Neural cell (in vitro differentiated cells): ENCODE results near the gene CUX1. TPM values are rescaled to one million over a fixed set of nuclear protein-coding genes. Genes with fewer than 3 reads are reported as not detected.

Experiments
- H2AFZ ChIP-seq: fragments of 200-600, 300-800 bp; sonication (generic), shearing (Covaris generic); 2 replicates; pipeline ENCODE4 v1.6.0; 2014; ENCODE audit warnings: low read depth, mild to moderate bottlenecking, antibody characterized with exemption, low read length, moderate library complexity
- H3F3A ChIP-seq: fragments of 200-600 bp; shearing (Covaris generic); 2 replicates; pipeline ENCODE4 v1.6.1; 2016; ENCODE audit warnings: mild to moderate bottlenecking, moderate library complexity, mixed read lengths, antibody characterized with exemption, low read length; ENCODE audit not compliant: insufficient read depth, poor library complexity, severe bottlenecking
- H3K27ac ChIP-seq: fragments of 200-600, 300-800 bp; sonication (generic), shearing (Covaris generic); 2 replicates; pipeline ENCODE4 v1.5.1; 2014; ENCODE audit warnings: mild to moderate bottlenecking, low read length, moderate library complexity
- H3K27me3 ChIP-seq: fragments of 300-800, 200-600 bp; sonication (generic), shearing (Covaris generic); 2 replicates; pipeline ENCODE4 v1.6.0; 2014; ENCODE audit warnings: mild to moderate bottlenecking, low read depth, low read length, moderate library complexity; ENCODE audit not compliant: insufficient read depth
- H3K36me3 ChIP-seq: fragments of 300-800, 200-600 bp; sonication (generic), shearing (Covaris generic); 2 replicates; pipeline ENCODE4 v1.5.1; 2014; ENCODE audit warnings: mild to moderate bottlenecking, antibody characterized with exemption, low read length, moderate library complexity; ENCODE audit not compliant: insufficient read depth
- H3K4me2 ChIP-seq: fragments of 300-800, 200-600 bp; sonication (generic), shearing (Covaris generic); 2 replicates; pipeline ENCODE4 v1.6.0; 2014; ENCODE audit warnings: mild to moderate bottlenecking, low read length
- H3K4me3 ChIP-seq: fragments of 300-800, 200-600 bp; sonication (generic), shearing (Covaris generic); 2 replicates; pipeline ENCODE4 v1.5.1; 2014; ENCODE audit warnings: mild to moderate bottlenecking, low read length, moderate library complexity
- H3K79me2 ChIP-seq: fragments of 200-600 bp; shearing (Covaris generic); replicated peaks from 2 replicates; pipeline ENCODE4 v1.6.0; 2014; ENCODE audit warnings: mild to moderate bottlenecking, low read length, moderate library complexity; ENCODE audit not compliant: insufficient read depth
- H3K9ac ChIP-seq: fragments of 300-800, 200-600 bp; sonication (generic), shearing (Covaris generic); 2 replicates; pipeline ENCODE4 v1.6.1; 2016; ENCODE audit warnings: mild to moderate bottlenecking, low read length, mixed read lengths
- H3K9me2 ChIP-seq: fragments of 200-600 bp; shearing (Covaris generic); 2 replicates; pipeline ENCODE4 v1.6.1; 2016; ENCODE audit warnings: mild to moderate bottlenecking, low read length, mixed read lengths; ENCODE audit not compliant: insufficient read depth
- H3K9me3 ChIP-seq: fragments of 200-600, 300-800 bp; sonication (generic), shearing (Covaris generic); 2 replicates; pipeline ENCODE4 v1.6.1; 2016; ENCODE audit warnings: mild to moderate bottlenecking, mixed run types, low read length, moderate library complexity, mixed read lengths
- H4K20me1 ChIP-seq: fragments of 200-600 bp; shearing (Covaris generic); 2 replicates; pipeline ENCODE4 v1.6.1; 2016; ENCODE audit warnings: mild to moderate bottlenecking, mixed run types; ENCODE audit not compliant: insufficient read depth
- EP300 ChIP-seq: fragments of 450-650 bp; conservative IDR thresholded peaks from 2 replicates; pipeline ENCODE4 v1.6.1; 2014; ENCODE audit warnings: antibody characterized with exemption, mild to moderate bottlenecking, moderate library complexity; ENCODE audit not compliant: poor library complexity, severe bottlenecking
- EZH2 ChIP-seq: fragments of 200-600, 300-800 bp; shearing (Covaris generic), sonication (generic); IDR thresholded peaks from 2 replicates; pipeline ENCODE4 v1.6.1; 2014; ENCODE audit warnings: antibody characterized with exemption, low read length, borderline replicate concordance, mild to moderate bottlenecking; ENCODE audit not compliant: insufficient read depth, poor library complexity, severe bottlenecking
- MXI1 ChIP-seq: fragments of 450-650 bp; conservative IDR thresholded peaks from 2 replicates; pipeline ENCODE4 v1.6.1; 2014; ENCODE audit warnings: antibody characterized with exemption, mild to moderate bottlenecking; ENCODE audit not compliant: poor library complexity, severe bottlenecking
- POLR2AphosphoS5 ChIP-seq: IDR thresholded peaks from 2 replicates; pipeline ENCODE4 v1.6.1; 2012
- RAD21 ChIP-seq: fragments of 450-650 bp; conservative IDR thresholded peaks from 2 replicates; pipeline ENCODE4 v1.6.1; 2014; ENCODE audit warnings: antibody characterized with exemption, mild to moderate bottlenecking, moderate library complexity
- SMC3 ChIP-seq: fragments of 450-650 bp; conservative IDR thresholded peaks from 2 replicates; pipeline ENCODE4 v1.6.1; 2014; ENCODE audit warnings: antibody characterized with exemption, mild to moderate bottlenecking, moderate library complexity; ENCODE audit not compliant: poor library complexity
- TAF1 ChIP-seq: IDR thresholded peaks from 2 replicates; pipeline ENCODE4 v1.6.1; 2012; ENCODE audit warnings: low read depth
- polyA plus RNA-seq: library from polyadenylated mRNA; depleted of rRNA; stranded (reverse); fragments of >200 nt; gene quantifications from 2 replicates; pipeline ENCODE4 v1.2.3, GENCODE V29; 2014
- TF ChIP-seq, protein P1 (sequence below): fragments of 450-650 bp; IDR thresholded peaks from 2 replicates; pipeline ENCODE4 v1.5.1; 2014; ENCODE audit warnings: antibody characterized with exemption, mild to moderate bottlenecking, moderate library complexity; ENCODE audit not compliant: poor library complexity, severe bottlenecking
- TF ChIP-seq, protein P2 (sequence below): IDR thresholded peaks from 2 replicates; pipeline ENCODE4 v1.6.1; 2012; ENCODE audit warnings: borderline replicate concordance

The CUX1 gene
- polyA plus RNA-seq, 1 donor from 2014 or later: 26.6 TPM

- Histone ChIP-seq H3K9me3 (no peaks in the 10 kb centered on the region), H4K20me1 (no peaks in the 10 kb centered on the region), H3K9ac (no peak overlapping the region)
Observed at GRCh38 chr7:101945034-101945758, 127.8 kb downstream of the CUX1 start.

DNA sequence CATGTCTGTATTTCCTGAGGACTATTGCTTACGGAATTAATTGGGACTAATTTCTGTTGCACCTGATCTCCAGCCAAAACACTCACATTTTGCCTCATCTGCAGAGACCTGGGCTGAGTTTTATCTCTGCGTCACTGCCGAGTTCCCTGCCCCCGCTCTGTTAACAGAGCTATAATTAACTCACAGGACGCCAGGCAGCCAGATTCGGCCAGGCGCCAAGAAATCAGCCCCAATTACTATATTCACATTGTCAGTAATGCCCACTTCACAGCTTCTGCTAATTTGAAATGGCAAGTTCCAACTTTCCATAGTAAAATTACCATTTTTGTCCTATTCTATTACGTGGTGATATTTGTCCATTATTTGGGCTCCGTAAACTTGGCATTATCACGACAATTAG, 130.5 kb downstream of the CUX1 start:
- Histone ChIP-seq H3K79me2 (no peaks in the 10 kb centered on the region), H3K9ac (no peak overlapping the region), H3K9me2 (no peaks in the 10 kb centered on the region), H3K4me3 (no peak overlapping the region), H3K9me3 (no peaks in the 10 kb centered on the region), H3K27ac (no peak overlapping the region), H3K4me2 (no peak overlapping the region), H3K27me3 (no peaks in the 10 kb centered on the region), H2AFZ (no peak overlapping the region), H3F3A (peaks cover 4% of the 10 kb centered on the region), H3K36me3 (no peaks in the 10 kb centered on the region), H4K20me1 (no peaks in the 10 kb centered on the region)
- TF ChIP-seq, protein P1, sequence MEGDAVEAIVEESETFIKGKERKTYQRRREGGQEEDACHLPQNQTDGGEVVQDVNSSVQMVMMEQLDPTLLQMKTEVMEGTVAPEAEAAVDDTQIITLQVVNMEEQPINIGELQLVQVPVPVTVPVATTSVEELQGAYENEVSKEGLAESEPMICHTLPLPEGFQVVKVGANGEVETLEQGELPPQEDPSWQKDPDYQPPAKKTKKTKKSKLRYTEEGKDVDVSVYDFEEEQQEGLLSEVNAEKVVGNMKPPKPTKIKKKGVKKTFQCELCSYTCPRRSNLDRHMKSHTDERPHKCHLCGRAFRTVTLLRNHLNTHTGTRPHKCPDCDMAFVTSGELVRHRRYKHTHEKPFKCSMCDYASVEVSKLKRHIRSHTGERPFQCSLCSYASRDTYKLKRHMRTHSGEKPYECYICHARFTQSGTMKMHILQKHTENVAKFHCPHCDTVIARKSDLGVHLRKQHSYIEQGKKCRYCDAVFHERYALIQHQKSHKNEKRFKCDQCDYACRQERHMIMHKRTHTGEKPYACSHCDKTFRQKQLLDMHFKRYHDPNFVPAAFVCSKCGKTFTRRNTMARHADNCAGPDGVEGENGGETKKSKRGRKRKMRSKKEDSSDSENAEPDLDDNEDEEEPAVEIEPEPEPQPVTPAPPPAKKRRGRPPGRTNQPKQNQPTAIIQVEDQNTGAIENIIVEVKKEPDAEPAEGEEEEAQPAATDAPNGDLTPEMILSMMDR: no peak
- TF ChIP-seq POLR2AphosphoS5 (no peak), RAD21 (no peak), SMC3 (no peak), MXI1 (no peak), TAF1 (no peak), EP300 (no peak), EZH2 (no peak)
- TF ChIP-seq, protein P2, sequence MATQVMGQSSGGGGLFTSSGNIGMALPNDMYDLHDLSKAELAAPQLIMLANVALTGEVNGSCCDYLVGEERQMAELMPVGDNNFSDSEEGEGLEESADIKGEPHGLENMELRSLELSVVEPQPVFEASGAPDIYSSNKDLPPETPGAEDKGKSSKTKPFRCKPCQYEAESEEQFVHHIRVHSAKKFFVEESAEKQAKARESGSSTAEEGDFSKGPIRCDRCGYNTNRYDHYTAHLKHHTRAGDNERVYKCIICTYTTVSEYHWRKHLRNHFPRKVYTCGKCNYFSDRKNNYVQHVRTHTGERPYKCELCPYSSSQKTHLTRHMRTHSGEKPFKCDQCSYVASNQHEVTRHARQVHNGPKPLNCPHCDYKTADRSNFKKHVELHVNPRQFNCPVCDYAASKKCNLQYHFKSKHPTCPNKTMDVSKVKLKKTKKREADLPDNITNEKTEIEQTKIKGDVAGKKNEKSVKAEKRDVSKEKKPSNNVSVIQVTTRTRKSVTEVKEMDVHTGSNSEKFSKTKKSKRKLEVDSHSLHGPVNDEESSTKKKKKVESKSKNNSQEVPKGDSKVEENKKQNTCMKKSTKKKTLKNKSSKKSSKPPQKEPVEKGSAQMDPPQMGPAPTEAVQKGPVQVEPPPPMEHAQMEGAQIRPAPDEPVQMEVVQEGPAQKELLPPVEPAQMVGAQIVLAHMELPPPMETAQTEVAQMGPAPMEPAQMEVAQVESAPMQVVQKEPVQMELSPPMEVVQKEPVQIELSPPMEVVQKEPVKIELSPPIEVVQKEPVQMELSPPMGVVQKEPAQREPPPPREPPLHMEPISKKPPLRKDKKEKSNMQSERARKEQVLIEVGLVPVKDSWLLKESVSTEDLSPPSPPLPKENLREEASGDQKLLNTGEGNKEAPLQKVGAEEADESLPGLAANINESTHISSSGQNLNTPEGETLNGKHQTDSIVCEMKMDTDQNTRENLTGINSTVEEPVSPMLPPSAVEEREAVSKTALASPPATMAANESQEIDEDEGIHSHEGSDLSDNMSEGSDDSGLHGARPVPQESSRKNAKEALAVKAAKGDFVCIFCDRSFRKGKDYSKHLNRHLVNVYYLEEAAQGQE: no peak

More at GRCh38 chr7:101945034-101945758, 127.8 kb downstream of the CUX1 start:
- no peaks in the 10 kb centered on the region for H3K27me3 ChIP-seq
- H2AFZ ChIP-seq: no peak overlapping the region
- H3K27ac ChIP-seq: no peak overlapping the region
- H3F3A ChIP-seq: peaks cover 4% of the 10 kb centered on the region
- H3K36me3 ChIP-seq: no peaks in the 10 kb centered on the region
- H3K4me2 ChIP-seq: no peak overlapping the region
- no peak for TF ChIP-seq SMC3
- no peak for TF ChIP-seq EP300
- TF ChIP-seq MXI1: no peak
- no peak for TF ChIP-seq EZH2
- no peak for TF ChIP-seq TAF1
- TF ChIP-seq POLR2AphosphoS5: no peak
- TF ChIP-seq, protein P1: no peak
- TF ChIP-seq, protein P2: no peak
- no peak for TF ChIP-seq RAD21
- no peak overlapping the region for H3K4me3 ChIP-seq
- no peaks in the 10 kb centered on the region for H3K9me2 ChIP-seq
- no peaks in the 10 kb centered on the region for H3K79me2 ChIP-seq
